Left hindlimb (tissue), 1 donor: ENCODE measurements around the gene TSPAN11.

ENCODE experiments used
- DNase-seq: peaks from one replicate; pipeline ENCODE4 v3.0.0-alpha.2; 2018

The TSPAN11 gene

GRCh38 chr12:30911207-30911606 lies 15.3 kb upstream of the TSPAN11 start:
- no peak for DNase-seq

GRCh38 chr12:30913323-30913722 lies 13.2 kb upstream of the TSPAN11 start:
- no peak for DNase-seq

GRCh38 chr12:30914986-30915591 lies 11.5 kb upstream of the TSPAN11 start:
- no peak for DNase-seq

GRCh38 chr12:30923057-30923456 lies 3.5 kb upstream of the TSPAN11 start:
- DNase-seq, result no peak

GRCh38 chr12:30925607-30926242 lies 823 bp upstream of the TSPAN11 start:
- DNase-seq, result no peak

- peak; percentile 70 for DNase-seq
These were observed 669 bp downstream of the TSPAN11 start for GRCh38 chr12:30927222-30927611.

GRCh38 chr12:30928356-30929244 lies 2.1 kb downstream of the TSPAN11 start:
- no peak for DNase-seq

GRCh38 chr12:30930238-30930637 lies 3.7 kb downstream of the TSPAN11 start:
- no peak for DNase-seq

- DNase-seq, result no peak
These were observed 4.1 kb downstream of the TSPAN11 start for GRCh38 chr12:30930641-30931040.

- DNase-seq, result no peak
These were observed 6.3 kb downstream of the TSPAN11 start for GRCh38 chr12:30932881-30933280.

- DNase-seq, result no peak
These were observed 8.3 kb downstream of the TSPAN11 start for GRCh38 chr12:30934811-30935210.

- DNase-seq, result no peak
These were observed 9.5 kb downstream of the TSPAN11 start for GRCh38 chr12:30936036-30936435.

GRCh38 chr12:30939234-30939633 lies 12.7 kb downstream of the TSPAN11 start:
- DNase-seq, result no peak

- no peak for DNase-seq
These were observed 15.9 kb downstream of the TSPAN11 start for GRCh38 chr12:30942486-30942885.

- DNase-seq, result no peak
These were observed 16.4 kb downstream of the TSPAN11 start for GRCh38 chr12:30942936-30943335.

GRCh38 chr12:30945443-30946164 lies 19.1 kb downstream of the TSPAN11 start:
- no peak for DNase-seq

GRCh38 chr12:30952015-30952414 lies 25.5 kb downstream of the TSPAN11 start:
- no peak for DNase-seq

- no peak for DNase-seq
These were observed 26.7 kb downstream of the TSPAN11 start for GRCh38 chr12:30953257-30953656.

GRCh38 chr12:30953951-30954751 lies 27.6 kb downstream of the TSPAN11 start:
- DNase-seq, result no peak

GRCh38 chr12:30955214-30955613 lies 28.7 kb downstream of the TSPAN11 start:
- DNase-seq, result no peak

GRCh38 chr12:30959110-30959710 lies 32.7 kb downstream of the TSPAN11 start:
- DNase-seq, result no peak

- no peak for DNase-seq
These were observed 33.2 kb downstream of the TSPAN11 start for GRCh38 chr12:30959778-30960177.
